GM21515 (cell line): ENCODE results near the gene CYB561.
"Not testable (repeated sequence)": the region's sequence is repeated elsewhere in the genome, so short reads cannot be mapped to it uniquely, and the experiment has no call there.

Source experiments
- ATAC-seq: cut with Tn5 transposase; IDR thresholded peaks from one replicate; pipeline ENCODE4 v1.9.1; 2021; ENCODE audit not compliant: unreplicated experiment

CYB561 gene

DNA sequence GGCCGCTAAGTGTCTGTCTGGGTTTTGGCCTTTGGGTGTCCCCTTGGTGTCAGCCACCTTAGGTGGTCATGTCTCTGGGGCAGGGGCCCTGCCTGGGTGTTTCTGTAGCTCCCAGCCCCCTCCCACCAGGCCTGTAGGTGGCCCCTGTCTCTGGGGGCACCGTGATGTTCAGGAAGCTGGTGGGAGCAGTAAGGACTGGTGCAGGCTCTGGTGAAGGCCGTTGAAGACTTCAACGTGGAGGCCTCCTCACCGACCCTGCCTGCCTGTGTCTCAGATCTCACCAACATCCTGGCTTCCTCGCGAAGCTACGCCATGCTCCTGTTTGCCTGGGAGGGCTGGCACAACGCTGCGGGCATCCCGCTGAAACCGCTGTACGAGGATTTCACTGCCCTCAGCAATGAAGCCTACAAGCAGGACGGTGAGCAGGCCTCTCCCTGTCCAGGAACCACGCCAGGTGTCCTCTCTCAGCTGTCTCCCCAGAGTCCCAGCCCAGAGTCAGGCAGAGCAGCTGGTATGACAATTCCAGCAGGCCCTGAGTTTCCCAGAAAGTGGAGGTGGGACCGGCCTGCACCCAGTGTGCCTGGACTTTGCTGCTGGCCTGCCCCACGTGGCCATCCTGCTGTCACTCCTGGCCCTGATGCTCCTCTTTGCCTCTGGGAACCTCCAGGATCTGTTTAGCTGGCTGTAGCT, 33.5 kb upstream of the CYB561 start:
- ATAC-seq = no peak

DNA sequence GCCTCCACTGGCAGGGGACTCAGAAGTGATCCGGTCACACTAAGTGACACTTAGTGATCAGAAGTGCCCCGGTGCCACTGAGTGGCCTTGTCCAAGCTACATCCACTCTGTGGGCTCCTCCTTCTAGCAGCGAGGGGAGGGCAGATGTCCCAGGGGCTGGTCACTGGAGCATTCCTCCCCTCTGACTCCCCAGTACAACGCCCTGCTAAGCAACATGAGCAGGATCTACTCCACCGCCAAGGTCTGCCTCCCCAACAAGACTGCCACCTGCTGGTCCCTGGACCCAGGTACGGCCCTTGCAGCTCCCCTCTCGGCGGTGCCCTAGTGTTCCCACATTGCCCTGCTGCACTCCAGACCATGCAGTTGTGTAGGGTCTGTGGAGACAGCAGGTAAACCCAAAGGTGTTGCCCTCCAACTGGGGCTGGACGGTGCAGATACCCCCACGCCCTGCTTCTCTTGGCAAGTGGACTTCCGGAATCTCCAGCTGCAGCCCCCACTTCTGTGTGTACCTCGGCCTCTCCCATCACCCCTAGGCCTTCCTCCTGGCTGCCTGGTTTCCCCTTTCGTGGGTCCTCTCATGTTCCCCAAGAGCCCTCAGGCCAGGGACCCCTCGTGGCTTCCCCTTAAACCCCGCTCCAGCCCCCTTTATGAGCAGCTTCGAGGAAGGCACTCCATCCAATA, 32.8 kb upstream of the CYB561 start:
- no peak for ATAC-seq

DNA sequence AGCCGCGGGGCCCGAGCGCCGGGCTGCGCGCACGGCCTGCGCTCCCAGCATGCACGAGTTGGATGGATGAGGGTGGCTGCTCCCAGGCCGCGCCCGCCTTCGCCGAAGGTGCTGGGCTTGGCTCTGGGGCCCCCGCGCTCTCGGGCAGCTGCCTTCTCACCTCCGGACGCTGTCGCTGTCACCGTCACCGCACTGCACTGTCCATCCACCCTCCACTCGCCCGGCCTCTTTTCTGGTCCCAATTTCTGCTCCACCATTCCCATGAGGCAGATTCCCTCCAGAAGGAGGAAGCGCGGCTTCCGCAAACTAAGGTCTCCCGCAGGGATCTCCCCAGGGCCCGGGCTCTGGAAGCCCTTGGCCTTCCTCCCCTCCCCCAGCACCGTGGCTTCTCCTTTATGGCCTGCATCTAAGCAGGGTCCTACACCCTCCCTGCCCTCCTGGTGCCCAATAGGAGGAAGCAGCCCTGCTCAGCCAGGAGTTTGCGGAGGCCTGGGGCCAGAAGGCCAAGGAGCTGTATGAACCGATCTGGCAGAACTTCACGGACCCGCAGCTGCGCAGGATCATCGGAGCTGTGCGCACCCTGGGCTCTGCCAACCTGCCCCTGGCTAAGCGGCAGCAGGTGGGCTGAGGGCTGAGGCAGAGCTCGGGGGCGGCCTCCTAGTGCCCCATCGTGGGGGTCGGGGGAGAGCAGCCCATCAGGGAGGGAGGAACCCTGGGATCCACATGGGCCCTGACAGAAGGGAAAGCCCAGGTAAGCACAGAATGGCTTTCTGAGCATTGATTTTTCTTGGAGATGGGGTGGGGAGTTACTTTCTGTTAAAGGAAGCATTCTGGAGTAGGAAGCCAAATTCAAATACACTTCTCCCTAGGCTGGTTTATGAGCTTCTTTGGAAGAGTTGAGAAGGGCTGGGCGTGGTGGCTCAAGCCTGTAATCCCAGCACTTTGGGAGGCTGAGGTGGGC, 31.7 kb upstream of the CYB561 start:
- no peak for ATAC-seq

DNA sequence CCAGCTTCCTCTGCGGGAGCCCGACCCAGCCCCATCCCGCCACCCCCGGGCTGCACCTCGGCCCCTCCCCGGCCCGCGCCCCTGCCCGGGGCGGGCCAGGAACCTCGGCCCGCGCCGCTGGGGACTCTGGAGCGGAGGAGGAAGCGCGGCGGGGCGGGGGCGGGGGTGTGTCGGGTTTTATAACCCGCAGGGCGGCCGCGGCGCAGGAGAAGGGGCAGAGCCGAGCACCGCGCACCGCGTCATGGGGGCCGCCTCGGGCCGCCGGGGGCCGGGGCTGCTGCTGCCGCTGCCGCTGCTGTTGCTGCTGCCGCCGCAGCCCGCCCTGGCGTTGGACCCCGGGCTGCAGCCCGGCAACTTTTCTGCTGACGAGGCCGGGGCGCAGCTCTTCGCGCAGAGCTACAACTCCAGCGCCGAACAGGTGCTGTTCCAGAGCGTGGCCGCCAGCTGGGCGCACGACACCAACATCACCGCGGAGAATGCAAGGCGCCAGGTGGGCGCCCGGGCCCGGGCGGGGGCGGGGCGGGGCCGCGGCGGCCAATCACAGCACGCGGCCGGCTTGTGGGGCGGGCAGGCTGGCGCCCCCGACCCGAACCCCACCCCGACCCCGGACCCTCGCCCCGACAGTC, 30.9 kb upstream of the CYB561 start, which contains the start of gene ACE:
TSS of gene ACE (plus strand) at position 208 of the 626 bp plus-strand sequence. CDS start at position 242, 34 bp downstream.
- no peak for ATAC-seq

DNA sequence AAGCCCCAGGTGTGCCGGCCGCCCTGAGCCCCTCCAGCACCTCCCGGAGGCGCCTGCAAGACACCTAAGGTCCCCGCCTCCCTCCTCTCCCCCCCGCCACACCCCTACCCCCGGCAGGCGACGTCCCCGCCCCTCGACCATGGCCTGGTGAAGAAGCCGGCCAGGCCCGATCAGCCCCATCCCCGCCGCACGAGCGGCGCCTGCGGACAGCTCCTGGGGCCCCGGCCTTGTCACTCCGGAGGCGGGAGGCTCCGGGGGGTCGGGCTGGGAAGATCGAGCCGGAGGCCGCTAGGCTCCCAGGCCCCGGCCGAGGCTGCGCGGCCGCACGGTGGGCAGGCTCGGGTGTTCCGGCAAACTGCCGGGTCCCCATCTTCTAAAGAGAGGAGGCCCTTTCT, 30.4 kb upstream of the CYB561 start:
- ATAC-seq = no peak

DNA sequence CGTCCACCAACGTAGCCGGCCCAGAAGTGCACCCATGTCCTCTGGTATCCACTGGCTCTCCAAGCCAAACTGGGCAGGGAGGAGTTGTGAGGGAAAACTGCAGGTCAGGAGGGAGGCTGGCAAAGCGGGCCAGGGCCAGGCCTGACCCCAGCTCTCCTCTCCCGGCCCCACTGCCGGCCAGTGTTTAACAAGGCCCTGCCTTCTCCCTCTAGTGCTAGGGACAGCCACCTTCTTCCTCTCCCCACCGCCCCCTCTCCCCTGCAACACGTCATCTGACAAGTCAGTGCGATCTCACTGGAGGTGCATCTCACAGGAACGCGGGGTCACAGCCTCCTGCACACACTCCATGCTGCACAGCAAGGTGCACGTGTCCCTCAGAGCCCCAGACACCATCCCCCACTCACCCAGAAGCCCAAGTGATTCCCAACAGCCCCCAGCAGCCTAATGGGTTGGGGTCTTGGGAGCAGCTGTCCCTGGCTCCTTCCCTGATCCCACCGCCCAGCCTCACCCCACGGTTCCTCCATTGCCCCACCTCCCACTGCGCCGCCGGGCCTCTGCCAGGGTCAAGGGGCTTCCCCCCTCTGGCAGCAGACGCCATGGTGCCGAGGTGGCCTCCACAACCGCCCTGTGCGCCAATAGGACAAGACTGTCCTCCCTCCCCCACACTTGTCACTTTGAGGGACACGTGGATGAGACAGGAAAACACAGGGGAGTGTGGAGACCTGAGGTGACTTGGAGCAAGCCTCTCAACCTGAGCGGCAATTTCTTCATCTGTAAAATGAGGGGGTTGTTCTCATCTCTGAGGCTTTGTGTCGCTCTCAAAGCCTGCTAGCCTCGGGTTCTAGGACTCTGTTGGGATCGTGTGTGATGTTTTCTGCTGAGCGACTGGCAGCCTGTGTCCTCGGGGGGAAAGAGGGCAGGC, 29.6 kb upstream of the CYB561 start:
- no peak for ATAC-seq

DNA sequence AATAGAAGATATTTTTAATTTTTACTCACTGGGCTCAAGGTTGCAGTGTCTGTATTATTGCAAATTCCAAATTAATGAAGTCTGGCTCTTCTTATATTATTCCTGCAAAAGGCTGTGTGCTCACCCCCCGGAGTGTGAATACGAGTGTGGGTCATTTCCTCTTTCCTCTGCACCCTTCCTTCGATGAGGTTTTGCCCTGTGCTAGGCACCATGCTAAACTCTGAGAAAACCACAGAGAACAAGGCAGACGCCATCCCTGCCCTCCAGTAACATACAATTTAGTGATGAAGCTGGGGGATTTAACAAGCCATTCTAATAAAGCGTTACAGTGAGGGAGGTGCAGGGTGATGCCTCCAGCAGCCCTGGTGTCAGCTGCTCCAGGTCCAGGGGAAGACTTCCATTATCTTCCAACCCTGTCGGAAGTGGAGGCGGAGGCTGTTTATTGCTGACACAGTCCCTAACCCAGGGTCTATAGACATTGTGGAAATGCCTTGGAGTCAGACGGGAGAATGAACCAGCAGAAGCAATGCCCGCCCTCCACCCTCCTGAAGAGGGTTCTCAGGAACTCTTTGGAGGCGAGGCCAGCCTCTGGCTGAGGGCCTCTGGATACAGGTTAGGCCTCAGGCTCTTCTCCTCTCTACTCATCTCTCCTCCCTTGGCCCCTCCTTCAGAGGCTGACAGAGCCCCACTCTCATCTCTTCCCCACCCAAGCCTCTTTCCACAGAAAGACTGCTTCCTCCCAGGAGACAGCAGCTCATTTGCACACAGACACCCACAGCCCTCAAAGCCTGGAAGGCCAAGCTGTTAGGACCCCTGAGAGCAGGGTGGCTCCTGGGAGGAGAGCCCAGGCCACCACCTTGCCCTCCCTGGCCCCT, 28.7 kb upstream of the CYB561 start:
- ATAC-seq = no peak

DNA sequence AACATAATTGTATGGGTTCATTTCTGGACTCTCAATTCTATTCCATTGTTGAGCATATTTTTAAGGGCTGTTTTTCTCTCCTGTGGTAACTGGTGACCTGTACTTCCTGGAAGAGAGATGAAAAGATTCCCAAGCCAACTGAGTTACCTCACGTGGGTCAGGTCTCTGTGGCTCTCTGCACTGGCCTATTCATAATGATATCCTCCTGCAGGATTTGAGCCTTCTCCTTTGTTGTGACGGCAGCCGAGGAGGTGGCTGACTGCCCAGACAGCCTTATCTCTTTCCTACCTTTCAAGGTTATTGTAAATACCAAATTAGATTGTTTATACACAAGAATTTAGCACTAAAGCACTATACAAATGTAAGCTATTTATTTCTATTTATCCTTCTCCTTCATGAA, 28.1 kb upstream of the CYB561 start:
- ATAC-seq = no peak

DNA sequence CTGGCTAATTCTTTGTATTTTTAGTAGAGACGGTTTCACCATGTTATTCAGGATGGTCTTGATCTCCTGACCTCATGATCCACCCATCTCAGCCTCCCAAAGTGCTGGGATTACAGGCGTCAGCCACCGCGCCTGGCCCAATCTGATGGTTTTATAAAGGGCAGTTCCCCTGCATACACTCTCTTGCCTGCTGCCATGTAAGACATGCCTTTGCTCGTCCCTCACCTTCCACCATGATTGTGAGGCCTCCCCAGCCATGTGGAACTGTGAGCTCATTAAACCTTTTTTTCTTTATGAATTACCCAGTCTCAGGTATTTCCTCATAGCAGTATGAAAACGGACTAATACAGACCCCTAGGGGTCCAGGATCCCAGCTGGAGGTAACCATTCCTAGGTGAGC, 22.0 kb upstream of the CYB561 start:
- not testable (repeated sequence) for ATAC-seq

DNA sequence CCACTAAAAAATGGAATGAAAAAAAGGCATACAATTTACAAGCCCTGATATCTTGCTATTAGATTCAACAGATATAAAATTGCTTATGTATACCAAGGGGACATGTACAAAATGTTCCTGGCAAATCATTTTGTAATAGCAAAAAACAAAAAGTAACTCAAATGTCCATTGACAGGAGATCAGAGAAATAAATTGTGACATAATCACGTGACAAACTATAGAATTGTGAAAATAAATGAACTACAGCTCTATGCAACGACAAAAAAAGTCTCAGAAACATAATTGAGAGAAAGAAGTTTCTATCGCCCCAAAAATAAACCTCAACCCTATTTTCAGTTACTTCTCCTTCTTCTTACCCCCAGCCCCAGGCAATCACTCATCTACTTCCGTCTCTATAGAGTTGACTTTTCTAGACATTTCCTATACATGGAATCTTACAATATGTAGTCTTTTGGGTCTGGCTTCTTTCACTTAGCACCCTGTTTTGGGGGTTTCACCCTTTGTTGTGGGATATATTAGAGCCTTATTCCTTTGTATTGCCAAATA, 18.7 kb upstream of the CYB561 start:
- ATAC-seq = no peak

DNA sequence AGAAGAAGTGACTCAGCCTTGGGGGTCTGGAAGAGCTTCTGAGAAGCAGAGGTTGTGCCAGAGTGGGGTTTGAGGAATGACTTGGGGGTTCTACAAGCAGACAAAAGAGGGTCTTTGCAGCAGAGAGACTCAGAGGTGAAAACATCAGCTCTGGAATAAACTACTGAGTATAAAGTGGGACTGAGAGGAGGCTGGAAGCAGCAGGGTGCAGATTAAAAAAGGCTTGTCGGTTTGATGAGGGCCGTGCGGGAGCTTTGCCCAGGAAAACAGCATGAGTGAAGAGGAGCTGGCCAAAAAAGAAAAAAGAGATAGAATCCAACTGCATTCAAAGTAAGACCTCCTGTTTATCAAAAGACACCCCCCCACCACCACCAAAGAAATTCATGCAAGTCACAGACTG, 17.7 kb upstream of the CYB561 start:
- ATAC-seq = no peak

DNA sequence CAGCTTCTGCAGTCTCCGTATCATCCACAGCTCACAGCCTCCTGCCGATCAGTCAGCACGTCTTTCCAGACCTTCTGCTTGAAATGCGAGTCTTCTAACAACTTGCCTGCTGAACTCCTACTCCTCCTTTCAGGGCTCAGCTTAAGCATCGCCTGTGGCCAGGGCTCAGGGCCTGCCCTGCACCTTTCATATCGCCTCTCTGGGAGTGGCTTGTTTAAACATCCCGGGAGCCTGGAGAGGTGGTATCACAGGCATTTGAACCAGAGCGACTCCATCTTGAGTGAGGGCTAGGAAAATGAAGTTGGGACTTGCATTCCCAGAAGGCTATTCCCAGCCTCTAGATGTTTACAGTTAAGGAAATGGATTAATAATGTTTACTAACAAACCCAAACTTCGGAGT, 13.9 kb upstream of the CYB561 start:
- no peak for ATAC-seq

DNA sequence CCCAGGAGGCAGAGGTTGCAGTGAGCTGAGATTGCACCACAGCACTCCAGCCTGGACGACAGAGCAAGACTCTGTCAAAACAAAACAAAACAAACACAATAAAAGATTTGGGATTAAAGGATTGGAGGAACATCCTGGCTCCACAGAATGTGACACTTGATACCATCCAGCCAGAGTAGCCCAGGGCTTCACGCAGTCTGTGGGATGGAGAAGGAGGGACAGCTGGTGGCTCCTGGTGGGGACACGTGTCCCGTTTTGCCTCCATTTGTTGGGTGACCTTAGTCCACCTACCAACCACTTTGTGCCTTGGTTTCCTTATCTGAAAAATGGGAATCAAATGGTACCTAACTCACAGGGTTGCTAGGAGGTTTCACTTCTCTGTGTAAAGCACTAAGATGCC, 12.4 kb upstream of the CYB561 start:
- no peak for ATAC-seq

DNA sequence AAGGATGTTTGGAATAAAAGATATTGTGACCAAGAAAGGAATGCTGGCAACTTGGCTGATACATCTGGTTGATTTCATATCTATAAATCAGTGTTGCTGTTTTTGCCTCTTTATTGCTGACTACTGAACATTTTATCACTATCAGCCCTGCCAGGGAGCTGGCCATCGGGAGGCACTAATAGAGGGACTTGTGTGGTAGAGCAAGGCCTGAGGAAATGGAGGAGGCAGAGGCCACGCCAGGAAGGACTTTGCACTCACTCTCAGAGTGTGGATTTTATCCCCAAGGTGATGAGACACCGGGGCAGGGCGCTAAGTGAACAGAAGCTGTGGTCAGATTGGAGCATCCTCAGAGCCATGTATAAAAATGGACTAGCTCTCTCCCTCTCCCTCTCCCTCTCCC, 9.3 kb upstream of the CYB561 start:
- ATAC-seq = no peak

DNA sequence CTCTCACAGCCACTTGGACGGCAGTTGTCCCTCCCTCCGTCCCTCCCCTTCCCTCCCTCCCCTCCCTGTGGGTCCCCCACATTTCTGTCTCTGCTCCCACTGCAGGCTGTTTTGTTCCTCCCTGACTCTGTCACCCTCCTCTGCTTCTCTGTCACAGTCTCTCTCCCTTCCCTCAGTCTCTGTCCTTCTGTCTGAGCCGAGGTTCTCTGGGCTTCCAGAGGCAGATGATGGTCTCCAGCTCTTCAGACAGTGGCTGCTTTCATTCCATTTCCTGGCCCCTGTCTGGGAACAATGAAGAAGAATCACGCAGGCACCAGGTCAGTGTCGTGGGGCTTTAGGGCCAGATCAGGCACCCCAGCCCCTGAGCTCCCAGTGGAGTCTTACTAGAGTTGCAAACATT, 8.8 kb upstream of the CYB561 start:
- ATAC-seq = no peak

DNA sequence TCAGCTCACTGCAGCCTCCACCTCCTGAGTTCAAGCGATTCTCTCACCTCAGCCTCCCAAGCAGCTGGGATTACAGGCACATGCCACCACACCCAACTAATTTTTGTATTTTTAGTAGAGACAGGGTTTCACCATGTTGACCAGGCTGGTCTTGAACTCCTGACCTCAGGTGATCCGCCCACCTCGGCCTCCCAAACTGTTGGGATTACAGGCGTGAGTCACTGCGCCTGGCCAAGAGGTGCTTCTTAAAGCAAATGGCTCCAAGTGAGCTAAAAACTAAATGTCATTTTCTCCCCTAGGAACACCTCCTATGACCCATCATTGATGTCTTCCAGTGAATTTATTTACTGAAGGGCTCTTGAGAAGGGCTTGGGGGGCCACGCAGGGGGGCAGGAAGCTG, 8.3 kb upstream of the CYB561 start:
- not testable (repeated sequence) for ATAC-seq

DNA sequence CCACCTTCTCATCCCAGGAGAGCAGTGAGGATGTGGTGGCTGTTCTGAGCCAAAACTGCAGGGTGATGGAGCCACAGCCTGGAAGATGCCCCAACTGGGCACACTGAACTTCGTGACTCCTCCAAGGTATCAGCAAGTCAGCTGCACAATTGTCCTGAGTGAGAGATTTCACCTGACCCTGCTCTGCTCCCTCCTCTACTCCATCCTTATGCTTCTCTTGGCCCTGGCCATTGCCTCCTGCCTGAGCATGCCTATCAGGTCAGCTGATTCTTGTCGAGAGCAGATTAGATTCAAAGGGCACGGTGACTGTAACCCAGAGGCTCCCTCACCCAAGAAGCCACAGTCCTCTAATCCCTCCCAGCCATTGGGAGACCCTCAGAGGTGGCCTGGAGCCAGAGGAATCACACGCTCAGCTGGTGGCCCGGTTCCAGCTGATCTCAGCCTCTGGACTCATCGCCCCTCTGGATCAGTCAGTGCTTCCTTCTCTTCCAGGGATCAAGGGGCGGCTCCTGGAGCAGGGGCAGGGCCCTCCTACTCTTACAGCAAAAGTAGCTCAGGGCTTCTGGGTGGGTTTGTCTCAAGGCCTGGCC, 7.0 kb upstream of the CYB561 start:
- ATAC-seq = no peak
